Esophagus (tissue), 2 donors: Measurements from ENCODE around the gene PKP1. TPM values are rescaled to one million over a fixed set of nuclear protein-coding genes. Genes with fewer than 3 reads are reported as not detected.

Experiments
- H3K27ac ChIP-seq, 2 donors: one replicate each; pipeline ENCODE4 v1.5.1; 2013; ENCODE audit warnings: low read depth in 2 of 2, mild to moderate bottlenecking in 2 of 2, inconsistent platforms in 1 of 2, low read length in 1 of 2, moderate library complexity in 1 of 2
- H3K27me3 ChIP-seq, 2 donors: one replicate each; pipeline ENCODE4 v1.6.1; 2013; ENCODE audit warnings: low read length in 2 of 2, control low read depth in 1 of 2, mild to moderate bottlenecking in 1 of 2; ENCODE audit not compliant: insufficient read depth in 2 of 2, control insufficient read depth in 1 of 2
- H3K36me3 ChIP-seq, 2 donors: one replicate each; pipeline ENCODE4 v1.6.1; 2013; ENCODE audit warnings: low read length in 1 of 2; ENCODE audit not compliant: control insufficient read depth in 2 of 2, insufficient read depth in 2 of 2
- H3K4me1 ChIP-seq, 2 donors: one replicate each; pipeline ENCODE4 v1.6.1; 2013; ENCODE audit warnings: low read length in 1 of 2; ENCODE audit not compliant: control insufficient read depth in 2 of 2, insufficient read depth in 2 of 2
- H3K4me3 ChIP-seq, 2 donors: one replicate each; pipeline ENCODE4 v1.5.1; 2013; ENCODE audit warnings: low read length in 2 of 2, mild to moderate bottlenecking in 2 of 2, low read depth in 1 of 2, moderate library complexity in 1 of 2
- H3K9me3 ChIP-seq, 2 donors: one replicate each; pipeline ENCODE4 v1.6.1; 2013; ENCODE audit warnings: mild to moderate bottlenecking in 2 of 2, low read depth in 1 of 2, low read length in 1 of 2, moderate library complexity in 1 of 2; ENCODE audit not compliant: control insufficient read depth in 2 of 2, insufficient read depth in 1 of 2
- WGBS, 2 donors: extraction: QIAGEN DNeasy Blood & Tissue Kit; methylation state at CpG; one replicate each; pipeline ENCODE4 v1.1.7; 2013; 5-methylcytosine and 5-hydroxymethylcytosine counted together
- polyA plus RNA-seq, 2 donors: library from polyadenylated mRNA; stranded (reverse); fragments of 200-250 nt; gene quantifications; one replicate each; pipeline ENCODE4 v1.2.3, GENCODE V29; 2013
- donor health status: healthy with polysubstance abuse.
- donor health status: Bipolar disorder and iron deficiency.

The PKP1 gene
- polyA plus RNA-seq, 2 donors = 124 to 282 TPM

DNA sequence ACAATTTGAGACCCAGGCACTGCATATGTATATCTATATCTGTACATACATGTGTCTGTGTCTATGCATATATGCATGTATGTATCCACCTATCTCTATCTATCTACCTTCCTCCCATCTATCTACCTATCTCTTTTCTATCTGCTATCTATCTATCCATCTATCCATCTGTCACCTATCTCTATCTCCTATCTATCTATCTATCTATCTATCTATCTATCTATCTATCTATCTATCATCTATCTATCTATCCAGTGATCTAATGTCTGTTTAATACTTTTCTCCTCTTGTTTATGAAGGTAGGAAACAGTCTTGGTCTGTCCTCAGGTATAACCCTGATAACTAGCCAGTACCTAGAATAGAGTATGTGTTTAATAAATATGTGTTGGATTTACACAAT is 68.3 kb downstream of the PKP1 start:
- no peak overlapping the region for H3K27ac ChIP-seq
- peaks cover 9 to 20% of the 10 kb centered on the region in 2 donors for H3K4me1 ChIP-seq
- H3K36me3 ChIP-seq = no peaks in the 10 kb centered on the region
- H3K9me3 ChIP-seq = no peaks in the 10 kb centered on the region
- H3K27me3 ChIP-seq = no peaks in the 10 kb centered on the region
- H3K4me3 ChIP-seq = no peak overlapping the region

DNA sequence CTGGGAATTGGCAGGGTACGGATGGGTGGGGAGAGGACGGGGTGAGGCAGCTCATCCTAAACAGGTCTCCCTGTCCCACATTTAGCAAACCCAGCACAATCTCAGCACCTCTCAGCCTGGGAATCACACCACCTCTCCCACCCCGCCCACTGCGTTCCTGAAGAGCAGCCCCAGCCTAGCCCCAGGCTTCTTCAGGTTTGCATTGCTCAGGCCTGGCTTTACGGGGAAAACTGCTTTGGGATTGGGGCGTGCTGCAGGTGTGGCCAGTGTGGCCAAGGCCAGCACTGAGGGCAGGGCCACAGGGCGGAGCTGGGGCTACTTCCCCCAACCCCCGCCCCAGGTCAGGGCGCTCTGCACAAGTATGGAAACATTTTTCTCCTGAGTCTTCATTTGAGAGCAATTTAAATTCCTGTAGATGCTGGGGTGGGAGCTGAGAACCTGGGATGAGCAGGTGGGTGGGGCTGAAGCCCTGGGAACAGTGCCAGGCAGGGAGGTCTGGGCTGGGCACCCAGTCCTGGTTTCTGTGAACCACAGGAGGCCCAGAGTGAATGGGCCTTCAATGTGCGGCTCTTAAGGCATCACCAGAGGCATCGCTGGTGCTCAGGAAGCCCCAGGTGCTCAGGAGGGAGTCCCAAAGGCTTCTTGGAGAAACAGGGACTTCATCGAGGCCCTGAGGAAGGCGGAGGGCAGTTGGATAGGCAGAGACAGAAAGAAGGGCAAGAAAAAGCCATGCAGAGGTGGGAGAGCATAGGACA is 70.1 kb downstream of the PKP1 start:
- H3K27ac ChIP-seq = peak overlapping the region; percentile 32 to 82
- no peaks in the 10 kb centered on the region for H3K27me3 ChIP-seq
- no peaks in the 10 kb centered on the region for H3K9me3 ChIP-seq
- WGBS, 2 donors = 57 to 69% methylated on average over 13 of the region's 13 CpGs
- H3K4me3 ChIP-seq = no peak overlapping the region
- no peaks in the 10 kb centered on the region for H3K36me3 ChIP-seq
- peaks cover 9 to 23% of the 10 kb centered on the region in 2 donors for H3K4me1 ChIP-seq

DNA sequence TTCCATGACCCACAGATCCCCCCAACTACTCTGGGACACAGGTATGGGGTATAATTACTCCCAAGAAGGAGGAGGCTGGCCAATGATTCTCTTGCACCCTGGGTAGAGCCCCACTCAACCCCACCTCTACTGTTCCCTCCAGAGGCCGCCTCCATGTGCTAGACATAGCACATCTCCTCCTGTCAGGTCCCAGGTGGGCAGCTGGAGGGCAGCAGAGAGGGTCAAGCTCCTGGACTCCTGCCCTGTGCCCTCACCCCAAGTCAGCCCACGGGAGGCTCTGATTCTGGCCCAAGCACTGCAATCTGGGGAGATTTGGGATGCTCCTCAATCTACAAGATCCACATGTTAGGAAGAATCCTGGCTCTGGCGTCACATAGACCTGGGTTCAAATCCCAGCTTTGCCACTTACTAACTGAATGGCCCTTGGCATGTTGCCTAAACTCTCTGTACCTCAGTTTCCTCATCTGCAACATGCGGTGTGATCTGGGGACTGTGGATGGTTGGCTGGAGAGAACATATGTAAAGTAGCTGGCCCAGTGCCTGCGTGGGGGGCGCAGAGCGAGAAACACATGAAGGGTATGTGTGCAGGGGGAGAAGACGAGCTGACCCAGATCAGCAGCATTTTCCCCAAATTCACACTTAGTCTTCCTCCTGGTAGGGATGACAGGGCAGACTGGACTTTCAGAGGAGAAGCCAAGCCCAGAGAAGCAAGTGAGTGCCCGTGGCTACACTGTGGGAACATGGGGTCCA is 71.0 kb downstream of the PKP1 start:
- no peaks in the 10 kb centered on the region for H3K36me3 ChIP-seq
- no peak overlapping the region for H3K4me3 ChIP-seq
- peaks cover 9 to 24% of the 10 kb centered on the region in 2 donors for H3K4me1 ChIP-seq
- H3K27ac ChIP-seq = peak overlapping the region; percentile 43 to 82
- WGBS, 2 donors = 84 to 90% methylated on average over 9 of the region's 9 CpGs
- no peaks in the 10 kb centered on the region for H3K27me3 ChIP-seq
- no peaks in the 10 kb centered on the region for H3K9me3 ChIP-seq

DNA sequence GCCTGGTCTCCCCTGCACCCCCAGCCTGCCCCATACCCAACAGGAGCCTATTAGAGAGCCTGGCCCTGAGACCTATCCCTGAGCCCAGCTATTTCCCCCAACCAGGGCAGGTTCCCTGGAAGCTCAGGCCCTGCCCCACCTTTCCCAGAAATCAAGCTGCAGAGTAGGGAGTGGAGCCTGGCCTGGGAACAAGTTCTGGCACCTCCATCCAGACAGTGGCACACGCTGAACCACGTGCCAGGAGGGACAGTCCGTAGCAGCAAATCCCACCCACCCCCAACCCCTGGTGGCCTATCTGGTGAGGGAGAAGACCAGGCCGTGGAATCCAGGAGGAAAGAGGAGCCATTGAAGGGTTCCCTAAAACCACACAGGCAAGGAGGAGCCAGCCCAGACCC is 71.6 kb downstream of the PKP1 start:
- Histone ChIP-seq H3K27me3 (no peaks in the 10 kb centered on the region), H3K9me3 (no peaks in the 10 kb centered on the region), H3K4me3 (no peak overlapping the region), H3K27ac (peak overlapping the region; percentile 43 to 82), H3K4me1 (peaks cover 9 to 24% of the 10 kb centered on the region in 2 donors), H3K36me3 (no peaks in the 10 kb centered on the region)
- WGBS, 2 donors = 35 to 50% methylated on average over 4 of the region's 4 CpGs

DNA sequence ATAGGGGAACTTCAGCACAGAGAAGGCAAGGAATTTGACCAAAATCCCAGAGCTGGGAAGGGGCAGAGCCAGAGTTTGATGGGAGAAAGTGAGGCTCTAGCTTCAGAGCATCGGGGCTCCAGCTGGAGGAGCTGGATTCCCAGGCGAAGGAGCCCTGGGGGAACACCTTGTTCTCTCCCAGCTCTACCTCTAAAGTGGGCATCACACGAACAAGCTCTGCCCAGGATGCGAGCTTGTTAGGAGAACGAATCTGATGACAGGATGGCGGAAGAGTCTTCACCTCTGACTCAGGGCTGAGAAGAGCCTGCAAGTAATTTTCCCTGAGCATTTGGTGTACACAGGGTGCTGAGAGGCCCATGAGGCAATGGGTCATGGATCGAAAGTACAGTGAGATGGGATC is 72.2 kb downstream of the PKP1 start:
- WGBS, 2 donors = 83 to 90% methylated on average over 7 of the region's 7 CpGs
- Histone ChIP-seq H3K4me1 (peaks cover 9 to 24% of the 10 kb centered on the region in 2 donors), H3K27me3 (no peaks in the 10 kb centered on the region), H3K36me3 (no peaks in the 10 kb centered on the region), H3K27ac (peak overlapping the region; percentile 38 to 63), H3K4me3 (no peak overlapping the region), H3K9me3 (no peaks in the 10 kb centered on the region)

DNA sequence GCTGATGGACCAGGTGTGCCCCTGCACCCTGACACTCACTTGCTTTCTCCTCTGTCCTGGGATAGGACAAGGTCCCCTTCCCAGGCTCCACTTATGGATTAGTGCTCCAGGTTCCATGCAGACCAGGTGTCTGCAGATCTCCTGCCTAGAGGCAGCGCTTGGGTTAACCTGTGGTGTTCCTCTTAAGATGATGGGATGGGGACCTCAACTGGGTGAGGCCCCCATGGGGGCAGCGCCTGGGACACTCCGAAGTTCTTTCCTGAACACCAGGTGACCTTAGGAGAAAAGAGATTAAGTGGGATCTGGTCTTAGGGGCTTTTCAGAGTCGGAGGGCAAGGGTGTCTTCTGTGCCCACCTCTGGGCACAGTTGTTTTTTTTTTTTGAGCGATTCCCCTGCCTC is 72.9 kb downstream of the PKP1 start:
- Histone ChIP-seq H3K9me3 (no peaks in the 10 kb centered on the region), H3K27me3 (no peaks in the 10 kb centered on the region), H3K27ac (no peak overlapping the region), H3K36me3 (no peaks in the 10 kb centered on the region), H3K4me1 (peaks cover 9 to 24% of the 10 kb centered on the region in 2 donors), H3K4me3 (no peak overlapping the region)
- 93 to 94% methylated on average over 5 of the region's 5 CpGs for WGBS, 2 donors

DNA sequence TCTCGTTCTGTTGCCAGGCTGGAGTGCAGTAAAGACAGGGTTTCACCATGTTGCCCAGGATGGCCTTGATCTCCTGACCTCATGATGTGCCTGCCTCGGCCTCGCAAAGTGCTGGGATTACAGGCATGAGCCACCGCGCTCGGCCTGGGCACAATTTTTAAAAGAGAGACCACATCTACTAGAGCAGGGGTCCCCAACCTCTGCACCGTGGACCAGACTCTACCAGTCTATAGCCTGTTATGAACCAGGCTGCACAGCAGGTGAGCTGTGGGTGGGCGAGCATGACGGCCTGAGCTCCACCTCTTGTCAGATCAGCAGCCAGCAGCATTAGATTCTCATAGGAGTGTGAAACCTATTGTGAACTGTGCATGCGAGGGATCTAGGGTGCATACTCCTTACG is 73.4 kb downstream of the PKP1 start:
- H3K9me3 ChIP-seq = no peaks in the 10 kb centered on the region
- WGBS, 2 donors = 79 to 85% methylated on average over 11 of the region's 11 CpGs
- H3K27ac ChIP-seq = no peak overlapping the region
- H3K36me3 ChIP-seq = no peaks in the 10 kb centered on the region
- H3K4me1 ChIP-seq = peaks cover 9 to 24% of the 10 kb centered on the region in 2 donors
- no peak overlapping the region for H3K4me3 ChIP-seq
- H3K27me3 ChIP-seq = no peaks in the 10 kb centered on the region

DNA sequence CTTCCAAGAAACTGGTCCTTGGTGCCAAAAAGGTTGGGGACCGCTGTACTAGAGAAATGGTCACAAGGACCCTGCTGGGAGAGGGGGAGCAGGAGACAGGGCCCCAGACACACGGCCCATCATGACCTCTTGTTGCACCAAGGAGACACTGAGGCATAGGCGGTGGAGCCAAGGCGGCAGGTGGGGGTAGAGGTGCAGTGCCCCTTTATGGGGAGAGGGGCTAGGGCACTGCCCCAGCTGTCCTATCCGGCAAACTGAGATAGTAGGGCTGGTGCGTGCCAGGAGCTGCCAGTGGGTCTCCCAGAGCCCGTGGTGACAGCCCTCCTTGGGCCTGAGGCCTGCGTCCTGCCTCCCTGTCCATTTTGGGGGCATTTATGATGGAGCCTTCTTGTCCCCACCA is 73.9 kb downstream of the PKP1 start:
- 92 to 93% methylated on average over 6 to 8 of the region's 8 CpGs for WGBS, 2 donors
- no peak overlapping the region for H3K27ac ChIP-seq
- H3K4me1 ChIP-seq = peaks cover 9 to 24% of the 10 kb centered on the region in 2 donors

DNA sequence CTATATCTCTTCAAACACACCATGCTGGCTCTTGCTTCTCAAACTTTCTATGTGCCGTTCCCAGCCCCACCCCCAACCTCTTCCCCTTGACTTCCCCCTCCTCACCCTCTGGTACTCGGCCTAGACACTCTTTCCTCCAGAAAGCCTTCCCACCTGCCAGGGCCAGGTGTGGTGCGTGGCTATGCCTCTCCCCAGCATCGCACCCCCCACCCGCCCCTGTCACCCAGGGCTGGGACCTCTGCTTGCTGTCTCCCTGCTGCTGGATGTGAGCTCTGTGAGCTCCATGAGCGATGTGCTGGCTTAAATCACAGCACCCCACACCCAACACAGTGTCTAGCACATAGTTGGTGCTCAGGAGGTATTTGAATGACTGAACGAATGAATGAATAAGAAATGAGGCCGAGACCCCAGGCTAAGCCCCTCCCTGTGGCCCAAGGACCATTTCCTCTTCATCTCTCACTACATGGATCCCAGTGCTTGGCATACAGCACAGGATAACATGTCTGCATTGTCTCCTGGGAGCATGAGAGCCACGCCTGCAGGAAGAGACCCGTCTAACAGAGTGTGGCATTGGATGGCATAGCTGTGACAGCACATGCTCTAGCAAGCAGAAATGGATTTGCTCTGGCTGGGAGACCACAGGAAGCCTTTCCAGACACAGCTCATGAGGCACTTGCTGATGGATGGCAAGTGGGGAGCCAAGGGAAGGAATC is 74.5 kb downstream of the PKP1 start:
- H3K4me1 ChIP-seq = peaks cover 9 to 24% of the 10 kb centered on the region in 2 donors
- no peaks in the 10 kb centered on the region for H3K36me3 ChIP-seq
- no peak overlapping the region for H3K4me3 ChIP-seq
- no peaks in the 10 kb centered on the region for H3K9me3 ChIP-seq
- no peak overlapping the region for H3K27ac ChIP-seq
- 73% methylated on average over 10 of the region's 10 CpGs for WGBS, 2 donors
- no peaks in the 10 kb centered on the region for H3K27me3 ChIP-seq

More for the DNA sequence above, 73.9 kb downstream of the PKP1 start:
- no peaks in the 10 kb centered on the region for H3K27me3 ChIP-seq
- no peaks in the 10 kb centered on the region for H3K9me3 ChIP-seq
- H3K4me3 ChIP-seq = no peak overlapping the region
- no peaks in the 10 kb centered on the region for H3K36me3 ChIP-seq
